HepG2 (cell line): ENCODE results near the gene KCNG4.

Experiments used
- ETV6 ChIP-seq: sonication (generic); formaldehyde crosslinking; conservative IDR thresholded peaks from 2 replicates; pipeline ENCODE4 v1.4.0; 2020; ENCODE audit warnings: missing genetic modification reagents
- FOSL1 ChIP-seq: sonication (generic); formaldehyde crosslinking; IDR thresholded peaks from 2 replicates; pipeline ENCODE4 v1.9.0; 2021; ENCODE audit warnings: missing genetic modification reagents, borderline replicate concordance
- POLR2AphosphoS5 ChIP-seq: IDR thresholded peaks from 2 replicates; pipeline ENCODE4 v1.6.1; 2012; ENCODE audit warnings: low read depth, low read length
- RBM39 ChIP-seq: fragments of 200-400 bp; formaldehyde crosslinking; IDR thresholded peaks from one replicate; pipeline ENCODE4 v1.6.1; 2018; ENCODE audit warnings: antibody characterized with exemption, mild to moderate bottlenecking, low read depth, low read length; ENCODE audit not compliant: poor library complexity, severe bottlenecking
- TF ChIP-seq, protein P1 (sequence below): sonication (generic); formaldehyde crosslinking; IDR thresholded peaks from 2 replicates; pipeline ENCODE4 v1.4.0; 2020; ENCODE audit warnings: missing genetic modification reagents
- TF ChIP-seq, protein P2 (sequence below): sonication (generic); formaldehyde crosslinking; IDR thresholded peaks from 2 replicates; pipeline ENCODE4 v1.5.0; 2020; ENCODE audit warnings: mild to moderate bottlenecking, missing genetic modification reagents, moderate library complexity

DNA sequence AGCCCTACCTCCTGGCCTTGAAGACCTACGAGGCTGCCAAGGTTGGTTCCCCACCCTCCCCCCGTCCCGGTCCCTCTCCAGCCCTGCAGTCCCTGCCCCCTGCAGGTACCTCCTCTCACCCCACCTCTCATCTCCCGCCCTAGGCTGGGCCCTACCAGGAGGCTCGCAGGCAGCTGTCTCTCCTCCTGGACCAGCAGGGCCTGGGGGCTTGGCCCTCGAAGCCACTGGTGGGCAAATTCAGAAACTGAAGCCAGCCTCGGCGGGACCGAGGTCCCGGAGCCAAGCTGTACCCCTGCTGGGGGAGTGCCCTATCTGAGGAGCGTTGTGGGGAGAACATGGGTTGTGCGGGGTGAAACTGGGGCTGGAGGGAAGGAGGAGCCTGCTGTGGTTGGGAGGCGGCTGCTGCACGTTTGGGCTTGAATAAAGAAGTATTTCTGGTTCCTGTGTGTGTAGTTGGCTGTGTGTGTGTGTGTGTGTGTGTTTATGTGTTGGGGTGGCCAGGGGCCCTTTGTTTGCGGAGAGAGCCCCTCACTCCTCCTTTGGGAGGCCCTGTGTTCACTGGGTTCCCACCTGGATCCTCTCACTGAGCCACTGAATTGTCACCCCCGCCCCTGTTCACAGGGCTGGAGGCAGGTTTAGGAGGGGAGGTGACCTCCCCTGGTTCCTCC lies 43.0 kb downstream of the KCNG4 start:
- TF ChIP-seq, protein P1, sequence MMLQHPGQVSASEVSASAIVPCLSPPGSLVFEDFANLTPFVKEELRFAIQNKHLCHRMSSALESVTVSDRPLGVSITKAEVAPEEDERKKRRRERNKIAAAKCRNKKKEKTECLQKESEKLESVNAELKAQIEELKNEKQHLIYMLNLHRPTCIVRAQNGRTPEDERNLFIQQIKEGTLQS (CRISPR knock-in tag) = no peak
- TF ChIP-seq, protein P2, sequence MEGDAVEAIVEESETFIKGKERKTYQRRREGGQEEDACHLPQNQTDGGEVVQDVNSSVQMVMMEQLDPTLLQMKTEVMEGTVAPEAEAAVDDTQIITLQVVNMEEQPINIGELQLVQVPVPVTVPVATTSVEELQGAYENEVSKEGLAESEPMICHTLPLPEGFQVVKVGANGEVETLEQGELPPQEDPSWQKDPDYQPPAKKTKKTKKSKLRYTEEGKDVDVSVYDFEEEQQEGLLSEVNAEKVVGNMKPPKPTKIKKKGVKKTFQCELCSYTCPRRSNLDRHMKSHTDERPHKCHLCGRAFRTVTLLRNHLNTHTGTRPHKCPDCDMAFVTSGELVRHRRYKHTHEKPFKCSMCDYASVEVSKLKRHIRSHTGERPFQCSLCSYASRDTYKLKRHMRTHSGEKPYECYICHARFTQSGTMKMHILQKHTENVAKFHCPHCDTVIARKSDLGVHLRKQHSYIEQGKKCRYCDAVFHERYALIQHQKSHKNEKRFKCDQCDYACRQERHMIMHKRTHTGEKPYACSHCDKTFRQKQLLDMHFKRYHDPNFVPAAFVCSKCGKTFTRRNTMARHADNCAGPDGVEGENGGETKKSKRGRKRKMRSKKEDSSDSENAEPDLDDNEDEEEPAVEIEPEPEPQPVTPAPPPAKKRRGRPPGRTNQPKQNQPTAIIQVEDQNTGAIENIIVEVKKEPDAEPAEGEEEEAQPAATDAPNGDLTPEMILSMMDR = no peak
- no peak for TF ChIP-seq ETV6
- no peak for TF ChIP-seq RBM39
- no peak for TF ChIP-seq FOSL1 (CRISPR knock-in tag)
- no peak for TF ChIP-seq POLR2AphosphoS5
